OCI-LY1 (cell line): ENCODE data around the gene TBP.
"Not testable (repeated sequence)": the region's sequence is repeated elsewhere in the genome, so short reads cannot be mapped to it uniquely, and the experiment has no call there.

ENCODE experiments used
- EZH2 ChIP-seq: fragments of 200-600 bp; sonication (generic), shearing (Covaris generic); IDR thresholded peaks from 2 replicates; pipeline ENCODE4 v1.8.0; 2017; ENCODE audit warnings: borderline replicate concordance, mixed run types, mild to moderate bottlenecking, antibody characterized with exemption, low read length, moderate library complexity, mixed read lengths
- TF ChIP-seq, protein P1 (sequence below): fragments of 200-600 bp; sonication (generic), shearing (Covaris generic); IDR thresholded peaks from 2 replicates; pipeline ENCODE4 v1.5.1; 2017; ENCODE audit warnings: mild to moderate bottlenecking, antibody characterized with exemption, low read length, moderate library complexity, mixed read lengths

DNA sequence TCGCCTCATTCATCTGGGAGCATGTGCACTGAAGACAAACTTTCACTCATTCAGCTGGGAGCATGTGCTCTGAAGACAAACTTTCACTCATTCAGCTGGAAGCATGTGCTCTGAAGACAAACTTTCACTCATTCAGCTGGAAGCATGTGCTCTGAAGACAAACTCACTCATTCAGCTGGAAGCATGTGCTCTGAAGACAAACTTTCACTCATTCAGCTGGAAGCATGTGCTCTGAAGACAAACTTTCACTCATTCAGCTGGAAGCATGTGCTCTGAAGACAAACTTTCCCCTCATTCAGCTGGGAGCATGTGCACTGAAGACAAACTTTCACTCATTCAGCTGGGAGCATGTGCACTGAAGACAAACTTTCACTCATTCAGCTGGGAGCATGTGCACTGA, 45.9 kb upstream of the TBP start:
- TF ChIP-seq, protein P1, sequence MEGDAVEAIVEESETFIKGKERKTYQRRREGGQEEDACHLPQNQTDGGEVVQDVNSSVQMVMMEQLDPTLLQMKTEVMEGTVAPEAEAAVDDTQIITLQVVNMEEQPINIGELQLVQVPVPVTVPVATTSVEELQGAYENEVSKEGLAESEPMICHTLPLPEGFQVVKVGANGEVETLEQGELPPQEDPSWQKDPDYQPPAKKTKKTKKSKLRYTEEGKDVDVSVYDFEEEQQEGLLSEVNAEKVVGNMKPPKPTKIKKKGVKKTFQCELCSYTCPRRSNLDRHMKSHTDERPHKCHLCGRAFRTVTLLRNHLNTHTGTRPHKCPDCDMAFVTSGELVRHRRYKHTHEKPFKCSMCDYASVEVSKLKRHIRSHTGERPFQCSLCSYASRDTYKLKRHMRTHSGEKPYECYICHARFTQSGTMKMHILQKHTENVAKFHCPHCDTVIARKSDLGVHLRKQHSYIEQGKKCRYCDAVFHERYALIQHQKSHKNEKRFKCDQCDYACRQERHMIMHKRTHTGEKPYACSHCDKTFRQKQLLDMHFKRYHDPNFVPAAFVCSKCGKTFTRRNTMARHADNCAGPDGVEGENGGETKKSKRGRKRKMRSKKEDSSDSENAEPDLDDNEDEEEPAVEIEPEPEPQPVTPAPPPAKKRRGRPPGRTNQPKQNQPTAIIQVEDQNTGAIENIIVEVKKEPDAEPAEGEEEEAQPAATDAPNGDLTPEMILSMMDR, result not testable (repeated sequence)
- TF ChIP-seq EZH2, result not testable (repeated sequence)
